ENCODE results near the gene KLK4. TPM values are rescaled to one million over a fixed set of nuclear protein-coding genes. Genes with fewer than 3 reads are reported as not detected.

The KLK4 gene
- total and polyA plus RNA-seq, 2 donors = 0.39 TPM; not detected in 1

DNA sequence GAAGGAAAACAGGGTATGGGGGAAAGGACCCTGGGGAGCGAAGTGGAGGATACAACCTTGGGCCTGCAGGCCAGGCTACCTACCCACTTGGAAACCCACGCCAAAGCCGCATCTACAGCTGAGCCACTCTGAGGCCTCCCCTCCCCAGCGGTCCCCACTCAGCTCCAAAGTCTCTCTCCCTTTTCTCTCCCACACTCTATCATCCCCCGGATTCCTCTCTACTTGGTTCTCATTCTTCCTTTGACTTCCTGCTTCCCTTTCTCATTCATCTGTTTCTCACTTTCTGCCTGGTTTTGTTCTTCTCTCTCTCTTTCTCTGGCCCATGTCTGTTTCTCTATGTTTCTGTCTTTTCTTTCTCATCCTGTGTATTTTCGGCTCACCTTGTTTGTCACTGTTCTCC, 53.8 kb downstream of the KLK4 start:
- H3K27me3 ChIP-seq (ENCODE audit: control insufficient read depth in 2 of 2, insufficient read depth in 1 of 2, low read length in 1 of 2) = peaks cover 0 to 15% of the 10 kb centered on the region in 2 donors
- H3K4me3 ChIP-seq (ENCODE audit: low read length in 2 of 2) = no peak overlapping the region
- no peaks in the 10 kb centered on the region for H3K9me3 ChIP-seq (ENCODE audit: control insufficient read depth in 2 of 2, insufficient read depth in 1 of 2, low read length in 1 of 2)
- no peaks in the 10 kb centered on the region for H3K36me3 ChIP-seq (ENCODE audit: control insufficient read depth in 2 of 2, insufficient read depth in 2 of 2, low read length in 1 of 2)
- H3K4me1 ChIP-seq (ENCODE audit: control insufficient read depth in 2 of 2, insufficient read depth in 2 of 2, low read length in 2 of 2) = no peaks in the 10 kb centered on the region
- H3K27ac ChIP-seq (ENCODE audit: low read depth in 1 of 2, low read length in 1 of 2) = no peak overlapping the region
- no peak for DNase-seq (ENCODE audit: low read depth in 6 of 9, low spot score in 9 of 9)
- WGBS = 67% methylated on average over 6 of the region's 6 CpGs

Other genes with a start within 250 kb of the KLK4 start
- gene SHANK1, start 191.6 kb downstream of the KLK4 start, total RNA-seq = 1.8 TPM
- 0.39 TPM for gene SHANK1, start 191.6 kb downstream of the KLK4 start, polyA plus RNA-seq
- gene CLEC11A, start 188.0 kb downstream of the KLK4 start, total RNA-seq = 10.7 TPM
- 10.5 TPM for gene CLEC11A, start 188.0 kb downstream of the KLK4 start, polyA plus RNA-seq
- gene GPR32, start 140.9 kb downstream of the KLK4 start, total RNA-seq = not detected
- gene GPR32, start 140.9 kb downstream of the KLK4 start, polyA plus RNA-seq = 0.07 TPM
- gene ACP4, start 121.0 kb downstream of the KLK4 start, total RNA-seq = not detected
- not detected for gene ACP4, start 121.0 kb downstream of the KLK4 start, polyA plus RNA-seq
- 0.14 TPM for gene KLK1, start 87.6 kb downstream of the KLK4 start, total RNA-seq
- gene KLK1, start 87.6 kb downstream of the KLK4 start, polyA plus RNA-seq = 1.6 TPM
- not detected for gene KLK15, start 77.8 kb downstream of the KLK4 start, total RNA-seq
- gene KLK15, start 77.8 kb downstream of the KLK4 start, polyA plus RNA-seq = 0.11 TPM
- gene KLK3, start 56.5 kb downstream of the KLK4 start, total RNA-seq = 0.19 TPM
- gene KLK3, start 56.5 kb downstream of the KLK4 start, polyA plus RNA-seq = 0.96 TPM
- gene KLK2, start 38.0 kb downstream of the KLK4 start, total RNA-seq = under 0.01 TPM
- gene KLK2, start 38.0 kb downstream of the KLK4 start, polyA plus RNA-seq = 0.50 TPM
- 0.28 TPM for gene KLK5, start 41.6 kb upstream of the KLK4 start, total RNA-seq
- gene KLK5, start 41.6 kb upstream of the KLK4 start, polyA plus RNA-seq = 1.9 TPM
- gene KLK6, start 58.2 kb upstream of the KLK4 start, total RNA-seq = 0.24 TPM
- 7.0 TPM for gene KLK6, start 58.2 kb upstream of the KLK4 start, polyA plus RNA-seq
- gene KLK7, start 72.5 kb upstream of the KLK4 start, total RNA-seq = 0.52 TPM
- 5.0 TPM for gene KLK7, start 72.5 kb upstream of the KLK4 start, polyA plus RNA-seq
- gene KLK8, start 90.2 kb upstream of the KLK4 start, total RNA-seq = 2.2 TPM
- 11.0 TPM for gene KLK8, start 90.2 kb upstream of the KLK4 start, polyA plus RNA-seq
- gene KLK10, start 108.3 kb upstream of the KLK4 start, total RNA-seq = 0.42 TPM
- gene KLK10, start 108.3 kb upstream of the KLK4 start, polyA plus RNA-seq = 7.2 TPM
- 1.9 TPM for gene KLK11, start 115.2 kb upstream of the KLK4 start, total RNA-seq
- gene KLK11, start 115.2 kb upstream of the KLK4 start, polyA plus RNA-seq = 17.2 TPM
- 0.61 TPM for gene KLK12, start 123.6 kb upstream of the KLK4 start, total RNA-seq
- gene KLK12, start 123.6 kb upstream of the KLK4 start, polyA plus RNA-seq = 3.0 TPM
- gene KLK13, start 153.7 kb upstream of the KLK4 start, total RNA-seq = 0.19 TPM
- 0.89 TPM for gene KLK13, start 153.7 kb upstream of the KLK4 start, polyA plus RNA-seq
- 0.09 TPM for gene KLK14, start 171.5 kb upstream of the KLK4 start, total RNA-seq
- 1.2 TPM for gene KLK14, start 171.5 kb upstream of the KLK4 start, polyA plus RNA-seq
- 5.7 TPM for gene CTU1, start 197.0 kb upstream of the KLK4 start, total RNA-seq
- gene CTU1, start 197.0 kb upstream of the KLK4 start, polyA plus RNA-seq = 2.9 TPM
- gene SIGLEC9, start 213.5 kb upstream of the KLK4 start, total RNA-seq = 1.9 TPM
- 6.8 TPM for gene SIGLEC9, start 213.5 kb upstream of the KLK4 start, polyA plus RNA-seq
- gene SIGLEC7, start 230.9 kb upstream of the KLK4 start, total RNA-seq = 2.0 TPM
- gene SIGLEC7, start 230.9 kb upstream of the KLK4 start, polyA plus RNA-seq = 3.6 TPM